GM21529 (cell line): Measurements from ENCODE around the gene GK.
"Not testable (repeated sequence)": the region's sequence is repeated elsewhere in the genome, so short reads cannot be mapped to it uniquely, and the experiment has no call there.

Experiments used
- ATAC-seq: cut with Tn5 transposase; IDR thresholded peaks from one replicate; pipeline ENCODE4 v1.9.1; 2021; ENCODE audit not compliant: unreplicated experiment

GK gene

DNA sequence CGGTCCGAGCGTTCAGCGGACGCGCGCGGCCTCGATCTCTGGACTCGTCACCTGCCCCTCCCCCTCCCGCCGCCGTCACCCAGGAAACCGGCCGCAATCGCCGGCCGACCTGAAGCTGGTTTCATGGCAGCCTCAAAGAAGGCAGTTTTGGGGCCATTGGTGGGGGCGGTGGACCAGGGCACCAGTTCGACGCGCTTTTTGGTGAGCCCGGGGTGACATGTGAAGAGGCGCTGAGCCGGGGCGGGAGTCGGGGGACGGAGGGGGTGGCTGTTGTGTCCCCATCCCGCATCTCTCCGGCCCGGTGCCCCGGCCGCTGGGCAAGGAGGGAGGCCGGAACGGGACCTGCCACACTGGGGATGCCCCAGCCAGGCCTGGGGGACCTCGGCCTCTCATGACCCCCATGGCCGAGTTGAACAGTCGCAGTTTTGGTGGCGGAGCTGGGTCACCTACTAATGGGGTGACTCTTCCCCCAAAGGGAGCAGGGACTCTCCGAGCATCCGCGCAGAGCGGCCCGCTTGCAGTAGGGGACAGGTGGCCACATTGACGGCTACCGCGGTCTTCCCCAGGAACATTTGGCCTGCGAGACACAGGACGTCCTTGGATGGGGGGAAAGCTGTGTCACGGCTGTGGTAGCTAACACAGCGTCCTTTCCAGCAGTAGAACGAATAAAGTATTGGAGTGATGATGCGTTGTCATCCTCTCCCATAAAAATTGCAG is at the start of gene GK:
Gene GK (plus strand): TSS at position 9 of the 717 bp plus-strand sequence. CDS start 115 bp downstream, at position 124.
- peak; percentile 10 for ATAC-seq

DNA sequence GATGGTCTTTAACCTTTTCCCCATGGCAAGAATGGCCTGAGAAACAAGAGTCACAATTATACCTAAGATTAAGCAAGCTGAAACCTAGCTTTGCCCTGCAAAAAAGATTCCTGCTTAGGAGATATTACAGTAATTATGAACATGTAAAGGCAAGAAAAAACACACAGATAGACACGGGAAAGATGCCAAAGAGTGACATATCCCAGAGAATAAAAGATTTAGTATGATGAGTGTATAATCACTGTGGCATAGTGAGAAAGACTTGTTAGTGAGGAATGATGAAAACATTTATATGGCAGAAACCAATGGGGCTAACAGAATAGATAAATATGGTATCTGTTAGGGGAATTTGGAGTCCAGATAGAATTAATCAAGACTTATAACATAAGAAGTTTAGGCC is 46.1 kb upstream of the GK start:
- ATAC-seq, result no peak

DNA sequence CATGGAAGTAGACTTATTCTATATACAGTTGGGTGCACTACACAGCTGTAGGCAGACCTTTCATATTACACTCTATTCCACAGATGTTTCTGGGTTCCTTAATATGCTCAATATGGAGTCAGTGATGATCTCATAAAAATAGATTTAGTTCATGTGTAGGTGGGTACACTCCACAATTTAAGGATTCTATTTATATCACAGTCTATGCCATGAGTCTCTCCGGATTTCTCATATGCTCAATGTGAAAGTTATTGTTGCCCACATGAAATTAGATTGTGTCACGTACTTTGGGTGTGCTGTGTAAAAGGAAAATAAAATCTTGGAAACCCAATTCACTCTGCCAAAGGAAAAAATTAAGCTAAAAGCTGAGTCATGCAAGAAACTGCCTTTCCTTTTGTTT is 43.2 kb upstream of the GK start:
- no peak for ATAC-seq

DNA sequence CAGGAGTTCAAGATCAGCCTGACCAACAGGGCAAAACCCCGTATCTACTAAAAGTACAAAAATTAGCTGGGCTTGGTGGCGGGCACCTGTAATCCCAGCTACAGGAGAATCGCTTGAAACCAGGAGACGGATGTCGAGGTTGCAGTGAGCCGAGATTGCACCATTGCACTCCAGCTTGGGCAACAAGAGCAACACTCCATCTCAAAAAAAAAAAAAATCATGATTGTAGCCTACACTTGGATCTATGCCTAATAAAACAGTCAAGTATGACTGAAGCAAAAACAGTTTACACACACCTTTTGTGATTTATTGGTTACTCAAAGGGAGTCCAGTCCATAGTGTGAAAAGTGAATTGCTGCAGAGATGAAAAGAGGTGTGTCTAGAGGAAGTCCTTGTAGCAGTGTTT is 41.0 kb upstream of the GK start:
- no peak for ATAC-seq

DNA sequence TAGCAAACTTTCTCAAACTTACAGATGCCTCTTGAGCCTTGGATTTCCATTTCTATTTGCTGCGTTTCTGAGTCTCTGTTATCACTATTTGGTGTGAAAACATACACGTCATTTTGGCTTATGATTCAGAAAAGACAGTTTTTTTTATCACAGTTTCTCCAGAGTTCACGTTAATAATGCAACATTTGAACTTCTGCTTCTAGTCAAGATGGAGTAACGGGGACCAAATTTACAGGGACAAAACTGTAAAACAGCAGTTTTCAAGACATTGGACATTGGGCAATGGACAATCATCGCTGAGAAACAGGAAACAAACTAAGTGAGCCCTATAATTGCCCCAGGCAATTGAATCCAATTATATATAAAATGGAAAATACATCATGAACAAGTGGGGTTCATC is 39.5 kb upstream of the GK start:
- ATAC-seq, result no peak

DNA sequence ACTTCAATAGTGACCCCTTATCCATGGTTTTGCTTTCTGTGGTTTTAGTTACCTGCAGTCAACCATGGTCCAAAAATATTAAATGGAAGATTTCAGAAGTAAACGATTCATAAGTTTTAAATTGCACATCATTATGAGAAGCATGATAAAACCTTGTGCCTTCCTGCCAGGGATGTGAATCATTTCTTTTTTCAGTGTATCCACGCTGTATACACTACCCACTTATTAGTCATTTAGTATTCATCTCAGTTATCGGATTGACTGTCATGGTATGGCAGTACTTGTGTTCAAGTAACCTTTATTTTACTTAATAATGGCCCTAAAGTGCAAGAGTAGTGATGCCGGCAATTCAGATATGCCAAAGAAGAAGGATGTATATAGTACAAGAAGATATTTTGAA is 38.0 kb upstream of the GK start:
- no peak for ATAC-seq

DNA sequence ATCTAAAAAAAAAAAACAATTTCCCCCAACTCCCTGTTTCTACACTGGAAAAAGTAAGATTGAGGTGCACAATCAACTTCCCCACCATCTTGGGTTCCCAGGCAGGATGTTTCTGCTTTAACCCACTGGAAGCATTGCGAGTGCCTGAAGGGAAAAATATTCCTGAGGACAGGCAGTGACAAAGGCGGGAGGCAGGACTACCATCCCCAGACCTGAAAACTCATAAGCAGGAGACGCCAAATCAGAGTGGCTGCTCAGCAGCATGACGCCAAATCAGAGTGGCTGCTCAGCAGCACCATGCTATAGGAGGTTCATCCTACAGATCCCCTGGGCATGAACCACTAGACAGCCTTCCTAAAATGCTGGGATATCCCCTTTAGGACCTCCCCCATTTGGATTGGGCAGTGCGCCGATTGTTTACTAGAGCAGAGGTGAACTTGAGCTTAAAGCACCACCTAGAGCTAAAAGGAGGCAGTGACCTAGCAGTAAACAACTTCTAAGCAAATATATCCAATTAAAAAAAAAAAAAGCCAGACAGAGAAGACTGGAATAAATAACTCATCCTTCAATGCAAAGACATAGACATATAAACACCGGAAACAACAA is 35.0 kb upstream of the GK start:
- ATAC-seq, result no peak

DNA sequence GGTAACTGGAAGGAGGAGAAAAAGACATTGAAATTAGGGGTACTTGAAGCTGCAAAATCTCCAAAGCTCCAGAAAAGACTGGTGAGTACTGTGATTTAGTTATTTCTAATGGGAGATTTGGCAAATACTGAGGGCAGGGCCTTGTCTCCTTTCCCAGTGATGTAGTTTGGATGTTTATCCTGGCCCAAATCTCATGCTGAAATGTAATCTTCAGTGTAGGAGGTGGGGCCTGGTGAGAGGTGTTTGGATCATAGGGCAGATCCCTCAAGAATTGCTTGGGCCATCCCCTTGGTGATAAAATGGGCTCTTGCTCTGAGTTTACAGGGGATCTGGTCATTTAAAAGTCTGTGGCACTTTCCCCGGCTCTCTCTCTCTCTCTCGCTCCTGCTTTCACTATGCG is 33.1 kb upstream of the GK start:
- no peak for ATAC-seq

DNA sequence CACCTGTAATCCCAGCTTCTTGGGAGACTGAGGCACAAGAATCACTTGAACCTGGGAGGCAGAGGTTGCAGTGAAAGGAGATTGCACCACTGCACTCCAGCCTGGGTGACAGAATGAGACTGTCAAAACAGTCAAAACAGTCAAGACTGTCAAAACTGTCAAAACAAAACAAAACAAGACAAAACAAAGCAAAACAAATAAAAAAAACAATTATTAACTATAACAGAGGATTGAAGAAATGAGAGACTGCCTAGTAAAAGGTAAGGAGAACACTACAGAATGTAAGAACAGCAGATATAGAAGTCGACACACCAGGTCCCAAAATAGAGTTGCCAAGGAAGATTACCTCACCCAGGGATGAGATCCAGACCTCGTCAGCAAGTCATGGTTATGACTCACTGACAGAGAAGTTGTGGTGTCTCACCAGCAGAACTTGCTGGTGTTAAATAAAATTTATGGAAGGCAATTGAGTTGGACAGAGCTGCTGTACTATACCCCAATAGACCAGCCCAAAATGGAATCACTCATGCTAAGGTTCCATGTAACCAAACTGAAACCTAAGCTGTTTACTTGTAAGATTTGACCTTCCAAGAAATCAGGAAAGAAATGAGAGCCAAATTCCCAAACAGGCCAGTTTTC is 32.1 kb upstream of the GK start:
- ATAC-seq, result no peak

DNA sequence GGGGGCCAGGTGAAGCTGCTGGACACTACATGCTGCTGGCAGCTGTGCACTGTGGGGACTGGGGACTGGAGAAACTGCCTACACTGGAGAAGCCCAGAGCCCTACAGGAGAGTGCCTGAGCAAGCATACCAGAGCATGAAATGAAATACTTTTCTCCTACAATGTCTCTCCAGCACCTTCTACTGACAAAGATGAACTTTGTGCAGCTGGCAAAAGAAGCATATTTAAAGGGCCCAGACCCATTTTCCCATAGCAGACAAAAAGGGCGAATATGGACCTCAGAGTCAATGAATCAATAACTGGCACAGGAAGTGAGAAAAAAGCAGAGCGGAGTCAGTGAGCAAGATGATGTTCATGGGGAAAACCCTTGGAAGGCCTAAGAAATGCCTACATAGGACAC is 30.9 kb upstream of the GK start:
- no peak for ATAC-seq

DNA sequence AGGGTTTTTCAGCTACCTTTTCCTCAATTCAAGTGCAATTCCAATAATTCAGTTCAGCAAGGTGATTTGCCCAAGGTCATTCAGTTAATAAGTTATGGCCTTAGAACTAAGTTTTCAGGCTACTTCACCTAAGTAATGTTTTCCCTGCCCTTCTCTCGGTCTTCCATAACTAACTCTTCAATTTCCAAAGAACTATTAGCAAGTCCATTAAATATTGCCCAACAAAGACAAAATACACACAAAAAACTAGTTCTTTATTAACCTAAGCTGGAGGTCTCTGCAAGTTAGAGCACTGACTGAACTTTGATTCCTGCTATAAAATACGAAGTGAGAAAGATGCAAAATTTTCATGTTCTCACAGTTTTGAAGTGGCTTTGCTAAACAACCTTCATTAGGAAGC is 26.8 kb upstream of the GK start:
- ATAC-seq, result no peak

DNA sequence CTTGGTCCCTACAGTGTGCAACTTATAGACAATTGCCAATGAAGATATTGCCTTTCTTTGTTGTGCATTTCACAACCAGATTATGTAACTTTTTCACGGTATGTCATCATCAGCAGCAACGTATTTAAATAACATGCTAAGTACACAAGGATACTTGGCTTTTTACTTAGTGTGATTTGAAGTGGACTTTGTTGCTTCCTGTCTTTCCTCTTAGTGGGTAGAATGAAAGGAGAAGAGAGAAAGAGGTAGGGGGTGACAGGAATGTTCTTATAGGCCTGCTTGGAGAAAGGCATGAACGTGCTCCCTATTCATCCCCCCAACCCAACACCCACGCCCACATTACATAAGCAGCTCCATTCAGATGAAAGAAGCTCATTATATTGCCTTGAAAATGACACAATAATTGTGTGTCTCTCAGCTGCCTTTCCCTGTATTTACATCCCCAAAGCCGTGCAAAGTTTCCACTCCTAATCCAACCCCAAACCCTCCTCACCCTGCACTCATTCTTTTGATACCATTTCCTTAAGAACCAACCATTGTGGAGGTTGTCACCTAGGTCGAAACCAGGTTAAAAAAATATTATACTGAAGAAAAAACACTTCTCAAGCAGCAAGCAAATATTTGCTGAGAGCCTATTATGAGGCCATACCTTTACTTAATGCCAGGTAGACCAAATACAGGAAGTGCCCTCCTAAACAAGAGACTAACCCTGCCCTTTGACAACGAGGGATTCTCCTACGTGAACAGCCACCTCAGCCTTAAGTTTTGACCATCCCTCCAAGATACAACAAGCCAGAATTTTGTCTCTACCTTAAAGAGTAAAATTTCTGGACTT is 25.2 kb upstream of the GK start:
- no peak for ATAC-seq

DNA sequence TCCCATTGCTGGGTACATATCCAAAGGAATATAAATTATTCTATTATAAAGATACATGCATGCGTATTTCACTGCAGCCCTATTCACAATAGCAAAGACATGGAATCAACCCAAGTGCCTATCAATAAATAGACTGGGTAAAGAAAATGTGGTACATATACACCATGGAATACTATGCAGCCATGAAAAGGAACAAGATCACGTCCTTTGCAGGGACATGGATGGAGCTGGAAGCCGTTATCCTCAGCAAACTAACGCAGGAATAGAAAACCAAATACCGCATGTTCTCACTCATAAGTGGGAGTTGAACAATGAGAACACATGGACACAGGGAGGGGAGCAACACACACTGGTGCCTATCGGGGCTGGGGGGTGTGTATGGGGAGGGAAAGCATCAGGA is 19.2 kb upstream of the GK start:
- not testable (repeated sequence) for ATAC-seq

DNA sequence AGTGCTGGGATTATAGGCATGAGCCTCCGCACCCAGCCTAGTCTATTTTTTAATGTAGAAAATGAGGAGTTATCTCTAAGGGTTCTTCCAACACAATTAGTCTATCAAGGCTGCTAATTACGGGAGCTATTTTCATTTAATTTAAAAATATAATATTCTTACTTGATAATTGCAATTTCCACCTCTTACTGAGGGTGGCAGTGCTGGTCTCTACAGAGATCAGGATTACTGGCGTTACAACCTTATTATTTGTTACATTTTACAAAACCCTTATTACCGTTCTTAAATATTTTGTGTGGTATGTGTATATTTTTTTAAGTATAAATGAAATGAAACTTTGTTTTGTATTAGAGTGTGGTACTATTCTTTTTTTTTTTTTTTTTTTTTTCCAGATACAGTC is 17.6 kb upstream of the GK start:
- ATAC-seq, result no peak

DNA sequence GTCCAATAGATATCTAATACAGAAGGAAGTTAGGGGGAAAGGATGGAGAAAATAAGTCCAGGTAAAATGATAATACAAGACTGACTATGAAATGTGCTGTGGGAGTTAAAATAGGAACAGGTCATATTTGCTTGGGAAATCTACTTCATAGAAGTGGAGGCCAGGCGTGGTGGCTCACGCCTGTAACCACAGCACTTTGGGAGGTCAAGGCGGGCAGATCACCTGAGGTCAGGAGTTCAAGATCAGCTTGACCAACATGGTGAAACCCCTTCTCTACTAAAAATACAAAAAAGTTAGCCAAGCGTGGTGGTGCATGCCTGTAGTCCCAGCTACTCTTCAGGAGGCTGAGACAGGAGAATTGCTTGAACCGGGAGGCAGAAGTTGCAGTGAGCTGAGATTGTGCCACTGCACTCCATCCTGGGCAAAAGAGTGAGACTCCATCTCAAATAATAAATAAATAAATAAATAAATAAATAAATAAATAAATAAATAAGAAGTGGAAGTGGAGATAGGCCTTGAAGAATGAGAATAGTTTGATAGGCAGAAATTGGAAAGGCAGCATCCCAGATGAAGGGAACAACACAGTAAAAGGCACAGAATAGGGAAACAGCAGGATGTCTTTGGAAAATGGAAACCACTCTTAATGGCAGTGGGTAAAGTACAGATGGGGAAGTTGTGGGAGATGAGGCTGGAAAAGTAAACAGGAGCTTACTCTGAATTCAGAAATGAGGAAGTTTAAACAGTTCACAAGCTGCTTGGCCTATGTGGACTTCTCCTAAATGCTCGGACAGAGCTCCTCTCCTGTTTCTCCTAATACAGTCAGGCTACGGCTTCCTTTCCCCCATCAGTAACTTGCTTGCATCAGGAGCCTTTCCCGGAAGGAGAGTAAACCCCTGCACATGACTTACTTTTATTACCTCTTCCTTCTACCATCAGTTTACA is 15.1 kb upstream of the GK start:
- no peak for ATAC-seq

DNA sequence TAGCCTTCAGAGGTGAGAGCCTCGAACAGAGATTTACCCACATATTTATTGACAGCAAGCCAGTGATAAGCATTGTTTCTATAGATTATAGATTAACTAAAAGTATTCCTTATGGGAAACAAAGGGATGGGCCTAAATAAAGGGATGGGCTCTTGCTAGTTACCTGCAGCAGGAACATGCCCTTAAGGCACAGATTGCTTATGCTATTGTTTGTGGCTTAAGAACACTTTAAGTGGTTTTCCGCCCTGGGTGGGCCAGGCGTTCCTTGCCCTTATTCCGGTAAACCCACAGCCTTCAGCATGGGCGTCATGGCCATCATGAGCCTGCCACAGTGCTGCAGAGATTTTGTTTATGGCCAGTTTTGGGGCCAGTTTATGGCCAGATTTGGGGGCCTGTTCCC is 13.5 kb upstream of the GK start:
- ATAC-seq, result not testable (repeated sequence)

DNA sequence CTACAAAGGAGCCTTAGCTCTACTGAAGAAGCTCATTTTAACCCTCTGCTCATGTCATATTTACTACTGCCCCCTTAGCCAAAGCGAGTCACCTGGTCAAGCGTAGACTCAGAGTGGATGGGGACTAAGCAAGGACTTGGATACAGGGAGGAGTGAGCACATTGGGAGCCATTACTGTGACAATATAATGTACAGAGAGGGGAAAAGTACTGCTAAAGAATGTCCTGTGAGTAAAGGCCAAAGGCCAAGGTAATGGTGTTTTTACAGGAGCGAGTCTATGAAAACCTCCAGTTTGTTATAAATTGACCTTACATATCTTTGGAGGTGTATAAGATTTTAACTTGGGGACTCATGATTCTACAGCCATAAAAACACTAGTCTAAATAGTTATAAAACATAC is 10.6 kb upstream of the GK start:
- no peak for ATAC-seq

DNA sequence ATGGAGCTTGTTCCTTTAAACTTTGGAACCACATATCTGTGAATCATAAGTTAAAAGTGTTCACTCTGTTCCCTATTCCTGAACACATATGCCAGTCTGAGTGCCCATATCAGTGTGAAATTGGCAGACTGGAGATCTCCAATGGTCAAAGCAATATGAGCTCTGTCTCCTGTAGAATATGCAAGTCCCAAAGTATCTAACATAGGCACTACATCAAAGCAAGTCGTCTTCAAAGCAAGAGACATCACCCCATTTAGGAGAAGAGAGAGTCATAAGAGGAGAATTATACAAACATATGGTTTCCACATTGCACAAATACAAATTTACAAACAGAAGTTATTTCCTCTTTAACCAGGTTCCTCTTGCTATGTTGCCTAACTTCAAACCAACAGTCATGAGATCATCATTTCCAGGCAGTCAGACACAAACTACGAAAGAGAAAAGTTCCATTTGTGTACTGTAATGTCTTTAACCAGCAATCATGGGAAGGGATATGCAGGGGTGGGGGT is 9.9 kb upstream of the GK start:
- no peak for ATAC-seq

DNA sequence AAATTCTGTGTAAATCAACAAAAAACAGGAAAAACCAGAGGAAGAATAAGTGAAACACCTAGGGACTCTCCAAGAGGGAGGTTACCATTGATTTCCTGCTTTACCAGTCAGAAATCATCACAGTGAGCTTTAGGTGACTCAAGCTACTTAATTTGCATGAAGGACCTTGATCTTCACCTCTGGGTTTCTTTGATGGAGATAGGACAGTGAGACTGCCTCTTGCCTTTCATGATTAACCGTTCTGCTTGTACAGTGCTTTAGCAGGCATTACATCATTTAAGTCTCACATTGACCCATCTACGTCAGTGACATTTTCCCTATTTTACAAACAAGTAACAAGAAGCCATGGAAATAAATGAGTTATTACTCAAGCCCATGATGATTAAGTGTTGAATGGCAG is 3.4 kb upstream of the GK start:
- no peak for ATAC-seq
